ENCODE measurements around the gene XPR1. TPM values are rescaled to one million over a fixed set of nuclear protein-coding genes. Genes with fewer than 3 reads are reported as not detected.
A peak's percentile ranks its signal among the peaks of the same experiment; 100 is the strongest.

Gene XPR1
- total and polyA plus RNA-seq, 9 donors = 5.7 to 34.1 (median 17.3) TPM

DNA sequence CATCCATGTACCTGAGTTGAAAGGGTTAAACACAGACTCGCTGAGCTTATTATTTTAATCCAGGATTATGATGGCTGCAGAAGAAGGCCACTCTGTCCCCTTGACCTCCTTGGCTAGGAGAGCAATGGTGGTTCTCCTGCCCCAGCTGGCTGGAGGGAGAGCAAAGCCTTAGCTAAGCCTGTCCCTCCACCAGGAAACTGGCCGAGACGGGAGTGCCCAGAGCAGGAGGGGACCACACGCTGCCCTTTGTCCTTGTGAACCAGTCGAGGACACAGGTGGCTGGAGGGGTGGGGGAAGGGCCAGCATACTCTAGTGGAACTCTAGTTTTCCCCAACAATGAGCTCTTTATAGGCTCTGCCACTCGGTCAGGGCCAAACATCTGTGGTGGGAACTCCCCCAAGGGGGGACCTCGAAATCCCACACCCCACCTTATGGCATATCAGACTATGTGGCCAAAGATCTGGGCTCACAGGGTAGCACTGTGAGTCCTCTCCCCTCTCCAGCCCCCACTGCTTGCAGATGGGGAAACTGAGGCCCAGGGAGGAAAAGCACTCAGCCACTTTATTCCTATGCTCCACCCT lies 293.7 kb downstream of the XPR1 start:
- Histone ChIP-seq H3K4me1 (ENCODE audit: insufficient read depth) (peaks cover 31% of the 10 kb centered on the region), H3K27ac (peak overlapping the region in 1 of 2 donors; percentile 2)

DNA sequence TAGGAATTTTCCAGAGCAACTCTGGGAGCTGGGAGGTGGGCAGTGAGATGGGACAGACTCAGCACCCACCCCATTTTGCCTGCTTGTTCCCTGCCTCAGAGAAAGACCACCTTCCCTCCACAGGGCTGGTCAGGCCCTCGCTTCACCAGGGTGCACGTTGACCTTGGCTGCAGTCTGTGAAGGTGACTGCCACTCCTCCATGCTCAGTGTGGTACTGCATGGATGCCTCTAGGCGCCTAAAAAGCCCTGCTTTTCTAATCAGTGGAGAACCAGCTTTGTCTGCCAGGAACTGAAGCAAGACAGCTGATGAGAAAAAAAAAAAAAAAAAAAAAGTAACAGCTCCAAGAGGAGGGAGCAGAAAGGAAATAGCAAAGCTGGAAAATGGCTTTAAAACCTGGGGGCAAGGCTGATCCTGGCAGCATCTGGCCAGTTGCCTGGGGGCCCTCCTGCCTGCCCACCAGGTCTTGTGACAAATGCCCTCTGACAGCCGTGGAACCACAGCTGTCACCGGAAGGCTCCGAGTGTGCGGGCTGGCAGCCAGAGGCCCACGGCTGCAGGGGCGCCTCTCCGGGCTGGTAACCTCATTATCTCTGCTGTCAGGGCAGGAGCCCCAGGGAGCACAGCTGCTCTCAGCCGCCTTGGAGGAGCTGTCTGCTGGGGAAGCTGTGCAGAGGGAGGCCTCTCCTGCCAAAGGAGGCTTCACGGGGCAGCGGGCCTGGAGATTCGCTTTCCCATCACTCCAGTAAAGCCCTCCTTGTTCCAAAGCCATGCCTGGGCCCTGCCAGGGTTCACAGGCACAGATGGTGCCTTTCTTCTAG lies 294.6 kb downstream of the XPR1 start:
- Histone ChIP-seq H3K9me3 (no peaks in the 10 kb centered on the region), H3K4me1 (ENCODE audit: insufficient read depth) (peaks cover 31% of the 10 kb centered on the region), H3K27ac (peak overlapping the region in 1 of 2 donors; percentile 55), H3K4me3 (no peak overlapping the region), H3K36me3 (no peaks in the 10 kb centered on the region), H3K27me3 (no peaks in the 10 kb centered on the region)
- WGBS, 3 donors = 7 to 9% (median 7%) methylated on average over 14 of the region's 14 CpGs
- intact Hi-C loops (cut with DNase I) = loop anchor here in 1 of 4 donors (10.0 kb wide), 1 partner anchor 88 kb away; no protein-coding TSS in a partner anchor
- peak; percentile 56 to 77 (median 72) for DNase-seq
- TF ChIP-seq, protein P1, sequence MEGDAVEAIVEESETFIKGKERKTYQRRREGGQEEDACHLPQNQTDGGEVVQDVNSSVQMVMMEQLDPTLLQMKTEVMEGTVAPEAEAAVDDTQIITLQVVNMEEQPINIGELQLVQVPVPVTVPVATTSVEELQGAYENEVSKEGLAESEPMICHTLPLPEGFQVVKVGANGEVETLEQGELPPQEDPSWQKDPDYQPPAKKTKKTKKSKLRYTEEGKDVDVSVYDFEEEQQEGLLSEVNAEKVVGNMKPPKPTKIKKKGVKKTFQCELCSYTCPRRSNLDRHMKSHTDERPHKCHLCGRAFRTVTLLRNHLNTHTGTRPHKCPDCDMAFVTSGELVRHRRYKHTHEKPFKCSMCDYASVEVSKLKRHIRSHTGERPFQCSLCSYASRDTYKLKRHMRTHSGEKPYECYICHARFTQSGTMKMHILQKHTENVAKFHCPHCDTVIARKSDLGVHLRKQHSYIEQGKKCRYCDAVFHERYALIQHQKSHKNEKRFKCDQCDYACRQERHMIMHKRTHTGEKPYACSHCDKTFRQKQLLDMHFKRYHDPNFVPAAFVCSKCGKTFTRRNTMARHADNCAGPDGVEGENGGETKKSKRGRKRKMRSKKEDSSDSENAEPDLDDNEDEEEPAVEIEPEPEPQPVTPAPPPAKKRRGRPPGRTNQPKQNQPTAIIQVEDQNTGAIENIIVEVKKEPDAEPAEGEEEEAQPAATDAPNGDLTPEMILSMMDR (IDR thresholded peaks at IDR 0.05) = no peak
- TF ChIP-seq POLR2A (IDR thresholded peaks at IDR 0.05) (no peak), EP300 (IDR thresholded peaks at IDR 0.05) (no peak)

More for the DNA sequence above, 293.7 kb downstream of the XPR1 start:
- Histone ChIP-seq H3K27me3 (no peaks in the 10 kb centered on the region), H3K4me3 (no peak overlapping the region), H3K36me3 (no peaks in the 10 kb centered on the region), H3K9me3 (no peaks in the 10 kb centered on the region)
- WGBS, 3 donors = 33 to 49% (median 46%) methylated on average over 7 of the region's 7 CpGs
- intact Hi-C loops (cut with DNase I) = loop anchor here in 1 of 4 donors (10.0 kb wide), 1 partner anchor 89 kb away; no protein-coding TSS in a partner anchor
- no peak for DNase-seq
- TF ChIP-seq, protein P1 (IDR thresholded peaks at IDR 0.05) = no peak
- TF ChIP-seq POLR2A (IDR thresholded peaks at IDR 0.05) = no peak
- TF ChIP-seq EP300 (IDR thresholded peaks at IDR 0.05) = no peak

- Histone ChIP-seq H3K27me3 (no peaks in the 10 kb centered on the region), H3K9me3 (no peaks in the 10 kb centered on the region), H3K27ac (peak overlapping the region; percentile 55 to 58), H3K36me3 (no peaks in the 10 kb centered on the region), H3K4me3 (no peak overlapping the region), H3K4me1 (ENCODE audit: insufficient read depth) (peaks cover 31% of the 10 kb centered on the region)
- TF ChIP-seq POLR2A (IDR thresholded peaks at IDR 0.05) = no peak
- TF ChIP-seq, protein P1 (IDR thresholded peaks at IDR 0.05) = no peak
- TF ChIP-seq EP300 (IDR thresholded peaks at IDR 0.05) = no peak
- 32 to 45% (median 36%) methylated on average over 13 of the region's 13 CpGs for WGBS, 3 donors
- DNase-seq = no peak
- intact Hi-C loops (cut with DNase I) = loop anchor here in 1 of 4 donors (10.0 kb wide), 1 partner anchor 87 kb away; no protein-coding TSS in a partner anchor
Measured at GRCh38 chr1:180927348-180927747, 295.5 kb downstream of the XPR1 start.

GRCh38 chr1:180927841-180928240 lies 296.0 kb downstream of the XPR1 start:
- Histone ChIP-seq H3K4me1 (ENCODE audit: insufficient read depth) (peaks cover 31% of the 10 kb centered on the region), H3K9me3 (no peaks in the 10 kb centered on the region), H3K36me3 (no peaks in the 10 kb centered on the region), H3K27ac (peak overlapping the region in 1 of 2 donors; percentile 55), H3K27me3 (no peaks in the 10 kb centered on the region), H3K4me3 (no peak overlapping the region)
- WGBS, 3 donors = 10 to 21% (median 16%) methylated on average over 4 of the region's 4 CpGs
- no peak for DNase-seq
- intact Hi-C loops (cut with DNase I) = loop anchor here in 1 of 4 donors (10.0 kb wide), 1 partner anchor 87 kb away; no protein-coding TSS in a partner anchor
- TF ChIP-seq, protein P1 (IDR thresholded peaks at IDR 0.05) = no peak
- TF ChIP-seq EP300 (IDR thresholded peaks at IDR 0.05) (no peak), POLR2A (IDR thresholded peaks at IDR 0.05) (no peak)
